HCT116 (cell line): ENCODE results near the gene DLG5. TPM values are rescaled to one million over a fixed set of nuclear protein-coding genes. Genes with fewer than 3 reads are reported as not detected.

ENCODE experiments used
- ATAC-seq: fragments of 200-7000 bp; cut with Tn5 transposase; 2 replicates; pipeline ENCODE4 v1.9.1; 2020; ENCODE audit warnings: mild to moderate bottlenecking, moderate library complexity
- BruUV-seq: library from RNA; stranded (reverse); fragments of 400-500 nt; replicated peaks from 2 replicates; lab custom pipeline; 2021; lab: Mats Ljungman, UMichigan
- CTCF ChIA-PET: fragments of 300-600 bp; sonication (Branson Sonifier 250); formaldehyde crosslinking; loops from one replicate; lab custom pipeline; 2021; ENCODE audit warnings: antibody characterized with exemption; lab: Charles Lee
- POLR2A ChIA-PET: fragments of 300-600, 350-600 bp; sonication (Branson Sonifier 250); formaldehyde crosslinking; loops from one replicate; lab custom pipeline; 2021; ENCODE audit warnings: antibody characterized with exemption; lab: Charles Lee
- RAD21 ChIA-PET, 2 experiments: fragments of 300-600 bp; sonication (Branson Sonifier 250); formaldehyde crosslinking; loops; one replicate each; lab custom pipeline; 2023; ENCODE audit warnings: low total read pairs in 2 of 2; ENCODE audit not compliant: uncharacterized antibody in 2 of 2, unreplicated experiment in 2 of 2, low non-redundant PET in 1 of 2; lab: Charles Lee
- DNase-seq: peaks from one replicate; pipeline ENCODE4 v3.0.0-alpha.2; 2010; ENCODE audit warnings: low read depth, low spot score
- H2AFZ ChIP-seq: fragments of 200-600 bp; shearing (Covaris generic), sonication (generic); 2 replicates; pipeline ENCODE4 v1.6.1; 2017; ENCODE audit warnings: low read depth, mixed run types, mixed read lengths, antibody characterized with exemption, low read length; ENCODE audit not compliant: poor library complexity, severe bottlenecking
- H3K27ac ChIP-seq: 2 replicates; pipeline ENCODE4 v1.5.1; 2012; ENCODE audit warnings: low read depth, low read length
- H3K27me3 ChIP-seq: fragments of 200-600 bp; sonication (generic); 2 replicates; pipeline ENCODE4 v1.6.1; 2016; ENCODE audit warnings: mixed run types, low read length, mixed read lengths; ENCODE audit not compliant: insufficient read depth
- H3K36me3 ChIP-seq, 2 experiments: fragments of 200-500 bp in 1 of 2; fragments of 200-600 bp in 1 of 2; sonication (Bioruptor generic) in 1 of 2; sonication (generic) in 1 of 2; 2 replicates each; pipeline versions ENCODE4 v1.5.1 to v1.6.1; 2014 to 2016; ENCODE audit warnings: low read length in 2 of 2, inconsistent platforms in 1 of 2, mixed read lengths in 1 of 2, mixed run types in 1 of 2; ENCODE audit not compliant: insufficient read depth in 2 of 2, control insufficient read depth in 1 of 2
- H3K4me1 ChIP-seq, 2 experiments: fragments of 200-600 bp in 1 of 2; sonication (generic) in 1 of 2; 2 replicates each; pipeline versions ENCODE4 v1.5.1 to v1.6.1; 2012 to 2017; ENCODE audit warnings: low read length in 2 of 2, inconsistent platforms in 1 of 2, mild to moderate bottlenecking in 1 of 2, mixed read lengths in 1 of 2, mixed run types in 1 of 2, moderate library complexity in 1 of 2; ENCODE audit not compliant: insufficient read depth in 2 of 2, control insufficient read depth in 1 of 2
- H3K4me2 ChIP-seq: fragments of 200-600 bp; sonication (generic); 2 replicates; pipeline ENCODE4 v1.6.1; 2017; ENCODE audit warnings: mixed run types, low read length, mixed read lengths
- H3K4me3 ChIP-seq, 2 experiments: fragments of 200-600 bp in 1 of 2; sonication (generic) in 1 of 2; replicated peaks in 1 of 2; 2 replicates each; pipeline ENCODE4 v1.5.1; 2011 to 2016; ENCODE audit warnings: low read length in 2 of 2, control low read depth in 1 of 2, low read depth in 1 of 2, mild to moderate bottlenecking in 1 of 2, mixed read lengths in 1 of 2, mixed run types in 1 of 2
- H3K79me2 ChIP-seq: fragments of 200-600 bp; sonication (generic); 2 replicates; pipeline ENCODE4 v1.6.1; 2017; ENCODE audit warnings: mild to moderate bottlenecking, mixed run types, low read length, moderate library complexity, mixed read lengths; ENCODE audit not compliant: insufficient read depth
- H3K9ac ChIP-seq: fragments of 200-600 bp; sonication (generic); 2 replicates; pipeline ENCODE4 v1.6.1; 2016; ENCODE audit warnings: low read length, mixed read lengths
- H3K9me2 ChIP-seq: fragments of 200-600 bp; sonication (generic), shearing (Covaris generic); 2 replicates; pipeline ENCODE4 v1.6.1; 2017; ENCODE audit warnings: mixed run types, mild to moderate bottlenecking, moderate library complexity; ENCODE audit not compliant: insufficient read depth
- H3K9me3 ChIP-seq, 2 experiments: fragments of 200-500 bp in 1 of 2; fragments of 200-600 bp in 1 of 2; sonication (Bioruptor generic) in 1 of 2; sonication (generic) in 1 of 2; 2 replicates each; pipeline ENCODE4 v1.6.1; 2014 to 2017; ENCODE audit warnings: low read length in 2 of 2, mixed read lengths in 2 of 2, inconsistent platforms in 1 of 2, low read depth in 1 of 2, mild to moderate bottlenecking in 1 of 2, mixed run types in 1 of 2, moderate library complexity in 1 of 2; ENCODE audit not compliant: control insufficient read depth in 1 of 2, insufficient read depth in 1 of 2
- H4K20me1 ChIP-seq: fragments of 200-600 bp; sonication (generic), shearing (Covaris generic); 2 replicates; pipeline ENCODE4 v1.6.1; 2017; ENCODE audit warnings: mixed run types, mild to moderate bottlenecking, moderate library complexity; ENCODE audit not compliant: insufficient read depth
- CEBPB ChIP-seq: IDR thresholded peaks from 2 replicates; pipeline ENCODE4 v1.6.1; 2012; ENCODE audit warnings: low read depth
- EZH2phosphoT487 ChIP-seq: fragments of 200-600 bp; IDR thresholded peaks from 2 replicates; pipeline ENCODE4 v1.6.1; 2018; ENCODE audit warnings: antibody characterized with exemption, borderline replicate concordance
- FOSL1 ChIP-seq: IDR thresholded peaks from 2 replicates; pipeline ENCODE4 v1.6.1; 2012; ENCODE audit warnings: low read depth
- POLR2A ChIP-seq: IDR thresholded peaks from 2 replicates; pipeline ENCODE4 v1.7.0; 2011; ENCODE audit warnings: borderline replicate concordance; ENCODE audit not compliant: insufficient read depth, insufficient read length; ENCODE audit errors: extremely low read depth
- POLR2AphosphoS5 ChIP-seq: IDR thresholded peaks from 2 replicates; pipeline ENCODE4 v1.6.1; 2011; ENCODE audit warnings: mild to moderate bottlenecking, low read depth, low read length, moderate library complexity
- RAD21 ChIP-seq: IDR thresholded peaks from 2 replicates; pipeline ENCODE4 v1.6.1; 2012; ENCODE audit warnings: low read depth, mild to moderate bottlenecking
- SIN3A ChIP-seq: IDR thresholded peaks from 2 replicates; pipeline ENCODE4 v1.6.1; 2012; ENCODE audit warnings: low read depth
- SP1 ChIP-seq: IDR thresholded peaks from 2 replicates; pipeline ENCODE4 v1.6.1; 2012; ENCODE audit warnings: low read depth
- SRF ChIP-seq: IDR thresholded peaks from 2 replicates; pipeline ENCODE4 v1.6.1; 2012; ENCODE audit warnings: low read depth
- TCF7L2 ChIP-seq: IDR thresholded peaks from 2 replicates; pipeline ENCODE4 v1.7.0; 2011; ENCODE audit warnings: borderline replicate concordance, inconsistent platforms; ENCODE audit not compliant: insufficient read depth, insufficient read length; ENCODE audit errors: extremely low read depth
- YY1 ChIP-seq: IDR thresholded peaks from 2 replicates; pipeline ENCODE4 v1.6.1; 2011; ENCODE audit warnings: low read length, low read depth, moderate library complexity, mild to moderate bottlenecking; ENCODE audit not compliant: insufficient replicate concordance; ENCODE audit errors: extremely low read depth
- ZFX ChIP-seq: fragments of 450-650 bp; IDR thresholded peaks from 2 replicates; pipeline ENCODE4 v1.6.1; 2017
- ZNF274 ChIP-seq: fragments of 200-500 bp; sonication (Bioruptor generic); IDR thresholded peaks from 2 replicates; pipeline ENCODE4 v1.6.1; 2014; ENCODE audit warnings: mild to moderate bottlenecking, low read depth, low read length, inconsistent platforms
- intact Hi-C: fragments of 100-400 bp; cut with micrococcal nuclease; formaldehyde crosslinking; loops from 2 replicates; pipeline ENCODE4 v1.10.0; 2022
- total RNA-seq: library from RNA; stranded (reverse); gene quantifications from one replicate; pipeline ENCODE4 v1.2.1, GENCODE V29; 2021; ENCODE audit not compliant: unreplicated experiment
- TF ChIP-seq, protein P1 (sequence below): IDR thresholded peaks from 2 replicates; pipeline ENCODE4 v1.6.1; 2012
- TF ChIP-seq, protein P2 (sequence below), 3 experiments: fragments of 200-600 bp in 1 of 3; sonication (generic) in 1 of 3; IDR thresholded peaks in 2 of 3; conservative IDR thresholded peaks in 1 of 3; 2 replicates each; pipeline ENCODE4 v1.5.1; 2012 to 2017; ENCODE audit warnings: low read depth in 2 of 3, low read length in 2 of 3, antibody characterized with exemption in 1 of 3, borderline replicate concordance in 1 of 3, control low read depth in 1 of 3, mild to moderate bottlenecking in 1 of 3, mixed read lengths in 1 of 3, mixed run types in 1 of 3, moderate library complexity in 1 of 3; ENCODE audit not compliant: insufficient read depth in 1 of 3
- TF ChIP-seq, protein P3 (sequence below): IDR thresholded peaks from 2 replicates; pipeline ENCODE4 v1.6.1; 2011; ENCODE audit warnings: mild to moderate bottlenecking, low read length, moderate library complexity; ENCODE audit not compliant: insufficient replicate concordance; ENCODE audit errors: extremely low read depth
- TF ChIP-seq, protein P4 (sequence below): IDR thresholded peaks from 2 replicates; pipeline ENCODE4 v1.6.1; 2012

DLG5 gene
- total RNA-seq, 1 experiment from 2014 or later, result 44.8 TPM

DNA sequence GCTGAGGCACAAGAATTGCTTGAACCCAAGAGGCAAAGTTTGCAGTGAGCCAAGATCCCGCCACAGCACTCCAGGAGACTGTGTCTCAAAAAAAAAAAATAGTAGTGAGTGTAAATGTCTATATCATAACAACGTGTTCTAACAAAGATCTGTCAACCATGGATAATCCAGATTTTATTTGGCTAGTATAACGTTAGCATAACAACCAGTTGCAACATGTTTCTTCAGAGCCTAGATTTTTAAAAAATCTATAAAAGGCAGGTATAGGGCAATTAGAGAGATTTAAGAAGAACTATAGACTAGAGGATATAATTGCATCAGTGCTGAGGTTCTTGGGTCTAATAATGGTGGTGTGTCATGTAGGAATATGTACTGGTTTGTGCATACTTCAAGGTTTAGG is 30.5 kb downstream of the DLG5 start:
- Histone ChIP-seq H3K4me1 (peaks cover 30 to 32% of the 10 kb centered on the region in 2 experiments), H3K36me3 (no peaks in the 10 kb centered on the region), H3K27ac (no peak overlapping the region), H2AFZ (no peak overlapping the region), H3K4me3 (no peak overlapping the region), H3K9ac (no peak overlapping the region), H4K20me1 (no peaks in the 10 kb centered on the region), H3K9me3 (no peaks in the 10 kb centered on the region), H3K27me3 (no peaks in the 10 kb centered on the region), H3K4me2 (no peak overlapping the region), H3K9me2 (no peaks in the 10 kb centered on the region), H3K79me2 (peaks cover 47% of the 10 kb centered on the region)
- ChIA-PET POLR2A (no interaction called here), RAD21 (no interaction called here), CTCF (no interaction called here)
- no peak for DNase-seq
- no peak for ATAC-seq
- intact Hi-C loops, result no loop called here
- no TSS peak for BruUV-seq
- TF ChIP-seq RAD21 (no peak), FOSL1 (no peak), YY1 (no peak), POLR2AphosphoS5 (no peak), EZH2phosphoT487 (no peak), SP1 (no peak), CEBPB (no peak), SIN3A (no peak), SRF (no peak), POLR2A (no peak), TCF7L2 (no peak), ZNF274 (no peak), ZFX (no peak)
- TF ChIP-seq, protein P1, sequence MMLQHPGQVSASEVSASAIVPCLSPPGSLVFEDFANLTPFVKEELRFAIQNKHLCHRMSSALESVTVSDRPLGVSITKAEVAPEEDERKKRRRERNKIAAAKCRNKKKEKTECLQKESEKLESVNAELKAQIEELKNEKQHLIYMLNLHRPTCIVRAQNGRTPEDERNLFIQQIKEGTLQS, result no peak
- TF ChIP-seq, protein P2, sequence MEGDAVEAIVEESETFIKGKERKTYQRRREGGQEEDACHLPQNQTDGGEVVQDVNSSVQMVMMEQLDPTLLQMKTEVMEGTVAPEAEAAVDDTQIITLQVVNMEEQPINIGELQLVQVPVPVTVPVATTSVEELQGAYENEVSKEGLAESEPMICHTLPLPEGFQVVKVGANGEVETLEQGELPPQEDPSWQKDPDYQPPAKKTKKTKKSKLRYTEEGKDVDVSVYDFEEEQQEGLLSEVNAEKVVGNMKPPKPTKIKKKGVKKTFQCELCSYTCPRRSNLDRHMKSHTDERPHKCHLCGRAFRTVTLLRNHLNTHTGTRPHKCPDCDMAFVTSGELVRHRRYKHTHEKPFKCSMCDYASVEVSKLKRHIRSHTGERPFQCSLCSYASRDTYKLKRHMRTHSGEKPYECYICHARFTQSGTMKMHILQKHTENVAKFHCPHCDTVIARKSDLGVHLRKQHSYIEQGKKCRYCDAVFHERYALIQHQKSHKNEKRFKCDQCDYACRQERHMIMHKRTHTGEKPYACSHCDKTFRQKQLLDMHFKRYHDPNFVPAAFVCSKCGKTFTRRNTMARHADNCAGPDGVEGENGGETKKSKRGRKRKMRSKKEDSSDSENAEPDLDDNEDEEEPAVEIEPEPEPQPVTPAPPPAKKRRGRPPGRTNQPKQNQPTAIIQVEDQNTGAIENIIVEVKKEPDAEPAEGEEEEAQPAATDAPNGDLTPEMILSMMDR (IDR thresholded peaks at IDR 0.05 in 2 of 3, conservative IDR thresholded peaks at IDR 0.05 in 1 of 3; ENCODE audit: borderline replicate concordance in 1 of 3, insufficient read depth in 1 of 3, low read depth in 2 of 3, low read length in 2 of 3), result no peak
- TF ChIP-seq, protein P3, sequence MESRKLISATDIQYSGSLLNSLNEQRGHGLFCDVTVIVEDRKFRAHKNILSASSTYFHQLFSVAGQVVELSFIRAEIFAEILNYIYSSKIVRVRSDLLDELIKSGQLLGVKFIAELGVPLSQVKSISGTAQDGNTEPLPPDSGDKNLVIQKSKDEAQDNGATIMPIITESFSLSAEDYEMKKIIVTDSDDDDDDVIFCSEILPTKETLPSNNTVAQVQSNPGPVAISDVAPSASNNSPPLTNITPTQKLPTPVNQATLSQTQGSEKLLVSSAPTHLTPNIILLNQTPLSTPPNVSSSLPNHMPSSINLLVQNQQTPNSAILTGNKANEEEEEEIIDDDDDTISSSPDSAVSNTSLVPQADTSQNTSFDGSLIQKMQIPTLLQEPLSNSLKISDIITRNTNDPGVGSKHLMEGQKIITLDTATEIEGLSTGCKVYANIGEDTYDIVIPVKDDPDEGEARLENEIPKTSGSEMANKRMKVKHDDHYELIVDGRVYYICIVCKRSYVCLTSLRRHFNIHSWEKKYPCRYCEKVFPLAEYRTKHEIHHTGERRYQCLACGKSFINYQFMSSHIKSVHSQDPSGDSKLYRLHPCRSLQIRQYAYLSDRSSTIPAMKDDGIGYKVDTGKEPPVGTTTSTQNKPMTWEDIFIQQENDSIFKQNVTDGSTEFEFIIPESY, result no peak
- TF ChIP-seq, protein P4, sequence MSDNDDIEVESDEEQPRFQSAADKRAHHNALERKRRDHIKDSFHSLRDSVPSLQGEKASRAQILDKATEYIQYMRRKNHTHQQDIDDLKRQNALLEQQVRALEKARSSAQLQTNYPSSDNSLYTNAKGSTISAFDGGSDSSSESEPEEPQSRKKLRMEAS, result no peak
